HCT116 (cell line): ENCODE results near the gene CALHM4.

Experiments used
- EZH2phosphoT487 ChIP-seq: fragments of 200-600 bp; IDR thresholded peaks from 2 replicates; pipeline ENCODE4 v1.6.1; 2018; ENCODE audit warnings: antibody characterized with exemption, borderline replicate concordance
- ZNF274 ChIP-seq: fragments of 200-500 bp; sonication (Bioruptor generic); IDR thresholded peaks from 2 replicates; pipeline ENCODE4 v1.6.1; 2014; ENCODE audit warnings: mild to moderate bottlenecking, low read depth, low read length, inconsistent platforms

- TF ChIP-seq EZH2phosphoT487 (no peak), ZNF274 (no peak)
Observed at GRCh38 chr6:116528780-116529179, 24.8 kb upstream of the CALHM4 start.
